Measurements from ENCODE around the gene SH3BP4.

- TF ChIP-seq, protein P1, sequence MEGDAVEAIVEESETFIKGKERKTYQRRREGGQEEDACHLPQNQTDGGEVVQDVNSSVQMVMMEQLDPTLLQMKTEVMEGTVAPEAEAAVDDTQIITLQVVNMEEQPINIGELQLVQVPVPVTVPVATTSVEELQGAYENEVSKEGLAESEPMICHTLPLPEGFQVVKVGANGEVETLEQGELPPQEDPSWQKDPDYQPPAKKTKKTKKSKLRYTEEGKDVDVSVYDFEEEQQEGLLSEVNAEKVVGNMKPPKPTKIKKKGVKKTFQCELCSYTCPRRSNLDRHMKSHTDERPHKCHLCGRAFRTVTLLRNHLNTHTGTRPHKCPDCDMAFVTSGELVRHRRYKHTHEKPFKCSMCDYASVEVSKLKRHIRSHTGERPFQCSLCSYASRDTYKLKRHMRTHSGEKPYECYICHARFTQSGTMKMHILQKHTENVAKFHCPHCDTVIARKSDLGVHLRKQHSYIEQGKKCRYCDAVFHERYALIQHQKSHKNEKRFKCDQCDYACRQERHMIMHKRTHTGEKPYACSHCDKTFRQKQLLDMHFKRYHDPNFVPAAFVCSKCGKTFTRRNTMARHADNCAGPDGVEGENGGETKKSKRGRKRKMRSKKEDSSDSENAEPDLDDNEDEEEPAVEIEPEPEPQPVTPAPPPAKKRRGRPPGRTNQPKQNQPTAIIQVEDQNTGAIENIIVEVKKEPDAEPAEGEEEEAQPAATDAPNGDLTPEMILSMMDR (IDR thresholded peaks at IDR 0.05): no peak
- no peak for TF ChIP-seq POLR2A (IDR thresholded peaks at IDR 0.05)
These were observed 60.3 kb downstream of the SH3BP4 start for GRCh38 chr2:235011929-235012631.

All from uterus (tissue), 2 donors.